Measurements from ENCODE around the gene ABLIM2. TPM values are rescaled to one million over a fixed set of nuclear protein-coding genes. Genes with fewer than 3 reads are reported as not detected.

The ABLIM2 gene
- total and polyA plus RNA-seq, 2 of the 13 experiments (the other 11 are each of a cell fraction or from before 2014, with no cell fraction given), result 0.20 to 0.37 TPM

GRCh38 chr4:8201321-8201781, 42.7 kb upstream of the ABLIM2 start (continued):
- TF ChIP-seq GPBP1L1 (CRISPR knock-in tag; IDR thresholded peaks at IDR 0.05), result no peak
- TF ChIP-seq MTF1 (CRISPR knock-in tag; IDR thresholded peaks at IDR 0.05), result no peak
- TF ChIP-seq ZFP41 (CRISPR knock-in tag; IDR thresholded peaks at IDR 0.05; ENCODE audit: borderline replicate concordance), result no peak
- TF ChIP-seq AKAP8 (CRISPR knock-in tag; IDR thresholded peaks at IDR 0.05), result no peak
- TF ChIP-seq ZNF335 (CRISPR knock-in tag; IDR thresholded peaks at IDR 0.05), result no peak
- no peak for TF ChIP-seq ZNF451 (CRISPR knock-in tag; IDR thresholded peaks at IDR 0.05)
- TF ChIP-seq LCORL (IDR thresholded peaks at IDR 0.05), result no peak
- no peak for TF ChIP-seq LCORL (CRISPR knock-in tag; IDR thresholded peaks at IDR 0.05)
- TF ChIP-seq ZFY (CRISPR knock-in tag; IDR thresholded peaks at IDR 0.05), result peak; percentile 40; the same call in 1 of the 2 replicates
- no peak for TF ChIP-seq GFI1 (CRISPR knock-in tag; IDR thresholded peaks at IDR 0.05; ENCODE audit: borderline replicate concordance)
- TF ChIP-seq PATZ1 (CRISPR knock-in tag; IDR thresholded peaks at IDR 0.05), result peak; percentile 65
- TF ChIP-seq NFKBIZ (CRISPR knock-in tag; IDR thresholded peaks at IDR 0.05), result no peak
- TF ChIP-seq KLF15 (CRISPR knock-in tag; IDR thresholded peaks at IDR 0.05; ENCODE audit: borderline replicate concordance), result no peak
- TF ChIP-seq ZNF710 (CRISPR knock-in tag; IDR thresholded peaks at IDR 0.05; ENCODE audit: borderline replicate concordance), result no peak
- TF ChIP-seq SATB2 (CRISPR knock-in tag; IDR thresholded peaks at IDR 0.05), result no peak
- TF ChIP-seq HMGXB4 (CRISPR knock-in tag; IDR thresholded peaks at IDR 0.05; ENCODE audit: borderline replicate concordance in 1 of 2, low read depth in 1 of 2), result 0 out of 4 replicates have a peak, but pooled peaks of 1 of the 2 experiments have one; percentile 14
- TF ChIP-seq RFXAP (CRISPR knock-in tag; IDR thresholded peaks at IDR 0.05; ENCODE audit: borderline replicate concordance), result no peak
- no peak for TF ChIP-seq FOXK2 (IDR thresholded peaks at IDR 0.05)
- no peak for TF ChIP-seq JARID2 (CRISPR knock-in tag; IDR thresholded peaks at IDR 0.05; ENCODE audit: insufficient replicate concordance)
- TF ChIP-seq SKIL (CRISPR knock-in tag; IDR thresholded peaks at IDR 0.05; ENCODE audit: borderline replicate concordance), result no peak
- TF ChIP-seq MTA1 (CRISPR knock-in tag; IDR thresholded peaks at IDR 0.05; ENCODE audit: borderline replicate concordance), result no peak

Measured in HepG2 (cell line).